GM12873 (cell line): ENCODE data around the gene COL4A1.

Source experiments
- TF ChIP-seq, protein P1 (sequence below): IDR thresholded peaks from 2 replicates; pipeline ENCODE4 v1.5.1; 2012; ENCODE audit warnings: low read depth, mild to moderate bottlenecking, moderate library complexity, low read length, control low read depth; ENCODE audit not compliant: insufficient read depth; ENCODE audit errors: missing control alignments

COL4A1 gene

DNA sequence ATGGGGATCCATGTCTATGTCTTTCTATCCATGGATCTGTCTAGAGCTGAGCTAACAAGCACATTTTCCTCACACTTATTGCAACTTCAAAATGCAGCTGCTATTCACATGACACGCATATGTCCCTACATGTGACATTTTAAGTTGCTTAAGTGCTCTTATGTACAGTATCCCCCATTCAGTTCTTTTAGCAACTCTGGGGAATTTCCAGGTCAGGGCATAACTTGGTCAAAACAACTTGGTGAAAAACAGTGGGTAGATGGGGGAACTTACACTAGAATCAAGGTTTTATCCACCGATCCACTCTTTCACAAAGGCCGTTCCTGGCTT, 73.0 kb downstream of the COL4A1 start:
- TF ChIP-seq, protein P1, sequence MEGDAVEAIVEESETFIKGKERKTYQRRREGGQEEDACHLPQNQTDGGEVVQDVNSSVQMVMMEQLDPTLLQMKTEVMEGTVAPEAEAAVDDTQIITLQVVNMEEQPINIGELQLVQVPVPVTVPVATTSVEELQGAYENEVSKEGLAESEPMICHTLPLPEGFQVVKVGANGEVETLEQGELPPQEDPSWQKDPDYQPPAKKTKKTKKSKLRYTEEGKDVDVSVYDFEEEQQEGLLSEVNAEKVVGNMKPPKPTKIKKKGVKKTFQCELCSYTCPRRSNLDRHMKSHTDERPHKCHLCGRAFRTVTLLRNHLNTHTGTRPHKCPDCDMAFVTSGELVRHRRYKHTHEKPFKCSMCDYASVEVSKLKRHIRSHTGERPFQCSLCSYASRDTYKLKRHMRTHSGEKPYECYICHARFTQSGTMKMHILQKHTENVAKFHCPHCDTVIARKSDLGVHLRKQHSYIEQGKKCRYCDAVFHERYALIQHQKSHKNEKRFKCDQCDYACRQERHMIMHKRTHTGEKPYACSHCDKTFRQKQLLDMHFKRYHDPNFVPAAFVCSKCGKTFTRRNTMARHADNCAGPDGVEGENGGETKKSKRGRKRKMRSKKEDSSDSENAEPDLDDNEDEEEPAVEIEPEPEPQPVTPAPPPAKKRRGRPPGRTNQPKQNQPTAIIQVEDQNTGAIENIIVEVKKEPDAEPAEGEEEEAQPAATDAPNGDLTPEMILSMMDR: no peak

DNA sequence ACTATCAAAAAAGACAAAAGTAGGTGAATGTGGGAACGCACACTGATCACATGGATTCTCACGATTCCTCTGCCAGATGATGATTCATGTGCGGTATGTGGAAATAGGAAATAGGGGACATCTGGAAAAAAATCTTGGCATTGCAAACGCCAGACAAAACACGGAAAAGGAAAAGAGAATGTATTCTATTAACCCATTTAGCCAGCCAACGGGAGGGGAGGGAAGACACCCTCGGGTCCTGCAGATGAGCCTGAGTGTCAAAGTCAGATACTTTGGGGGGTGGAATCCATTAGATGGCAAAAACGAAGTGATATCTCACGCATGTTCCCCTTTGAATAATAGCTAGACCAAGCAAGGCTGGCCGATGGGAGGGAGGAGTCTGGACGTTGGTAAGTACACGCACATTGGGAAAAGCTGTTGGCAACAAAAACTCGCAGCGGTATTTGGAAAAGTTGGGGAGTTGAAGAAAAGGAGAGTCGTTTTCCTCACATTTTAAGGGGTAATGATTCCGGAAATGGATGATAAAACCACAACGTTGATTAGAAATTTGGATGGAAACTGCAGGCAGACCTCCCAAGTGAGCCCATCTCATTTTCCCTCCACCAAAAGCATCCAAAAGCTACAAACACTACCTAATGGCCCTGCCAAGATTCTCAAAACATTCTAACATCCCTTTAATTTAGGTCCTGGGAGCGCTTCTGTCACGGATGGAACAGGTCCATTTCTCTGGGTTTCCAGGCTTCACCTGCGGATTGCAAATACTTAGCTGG, 73.6 kb downstream of the COL4A1 start:
- TF ChIP-seq, protein P1: no peak

DNA sequence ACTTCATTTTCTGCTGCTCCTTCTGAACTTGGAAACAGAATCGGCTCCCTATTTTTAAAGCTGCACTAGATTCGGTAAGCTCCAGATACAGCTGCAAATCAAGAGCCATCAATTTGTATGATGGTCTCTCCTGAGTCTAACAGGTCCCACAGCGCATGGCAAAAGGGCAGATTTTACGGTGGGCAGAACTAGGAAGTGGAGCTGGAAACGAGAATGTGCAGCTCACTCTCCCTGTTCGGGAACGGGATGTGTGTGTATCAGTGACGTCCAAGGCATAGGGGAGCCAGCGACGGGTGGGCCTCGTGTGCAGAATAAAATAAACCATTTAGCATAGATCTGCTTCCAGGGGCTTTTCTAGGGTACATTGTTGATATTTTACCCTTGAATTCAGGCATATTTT, 74.2 kb downstream of the COL4A1 start:
- TF ChIP-seq, protein P1: no peak

DNA sequence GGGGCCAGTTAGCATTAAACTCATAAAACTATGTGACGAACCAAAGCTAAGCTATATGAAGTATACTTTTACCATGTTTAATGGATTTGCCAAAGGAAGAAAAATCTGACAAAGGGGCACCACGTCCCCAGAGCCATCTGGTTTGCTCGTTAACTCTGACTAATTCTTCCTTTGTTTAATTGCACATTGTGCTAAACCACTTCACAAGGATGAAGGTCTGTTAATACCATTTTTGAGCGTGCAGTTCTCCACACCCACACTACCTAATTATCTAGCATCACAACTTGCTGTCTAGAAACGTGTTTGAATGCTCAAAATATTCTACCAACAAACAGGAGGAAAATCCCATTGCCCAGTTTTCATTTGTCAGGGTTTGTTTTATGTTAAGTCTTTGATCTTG, 74.8 kb downstream of the COL4A1 start:
- TF ChIP-seq, protein P1: no peak

DNA sequence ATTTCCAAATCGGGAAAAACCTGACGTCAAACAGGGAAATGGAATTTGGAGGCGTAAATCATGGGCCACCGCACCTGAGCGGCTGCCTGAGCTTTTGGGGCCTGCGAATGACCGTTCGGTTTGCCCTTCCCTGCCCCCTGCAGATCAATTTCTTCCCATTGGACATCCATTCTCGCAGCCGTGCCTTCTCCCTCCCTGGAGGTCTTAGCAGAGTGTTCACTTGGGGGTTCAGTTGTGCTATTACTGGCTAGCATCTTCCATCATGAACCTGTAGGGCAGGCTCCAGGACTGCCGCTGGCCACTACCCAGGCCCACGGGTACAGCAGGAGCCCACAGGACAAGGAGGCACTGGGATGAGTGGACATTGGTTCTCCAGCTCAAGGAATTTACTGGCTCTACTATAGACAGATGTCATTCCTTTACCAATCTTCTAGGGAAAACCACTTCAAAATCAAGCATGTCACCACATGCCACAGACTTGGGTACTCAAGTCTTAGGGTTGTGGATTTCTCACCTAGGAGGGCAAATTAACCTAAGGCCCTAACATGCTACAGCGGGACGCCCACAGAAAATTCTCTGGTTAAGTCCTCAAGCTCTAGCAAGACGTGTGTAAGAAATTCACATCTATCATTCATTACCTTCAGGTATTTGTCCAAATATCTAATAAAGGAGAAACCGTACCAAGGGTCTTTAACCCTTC, 75.5 kb downstream of the COL4A1 start:
- TF ChIP-seq, protein P1: no peak

DNA sequence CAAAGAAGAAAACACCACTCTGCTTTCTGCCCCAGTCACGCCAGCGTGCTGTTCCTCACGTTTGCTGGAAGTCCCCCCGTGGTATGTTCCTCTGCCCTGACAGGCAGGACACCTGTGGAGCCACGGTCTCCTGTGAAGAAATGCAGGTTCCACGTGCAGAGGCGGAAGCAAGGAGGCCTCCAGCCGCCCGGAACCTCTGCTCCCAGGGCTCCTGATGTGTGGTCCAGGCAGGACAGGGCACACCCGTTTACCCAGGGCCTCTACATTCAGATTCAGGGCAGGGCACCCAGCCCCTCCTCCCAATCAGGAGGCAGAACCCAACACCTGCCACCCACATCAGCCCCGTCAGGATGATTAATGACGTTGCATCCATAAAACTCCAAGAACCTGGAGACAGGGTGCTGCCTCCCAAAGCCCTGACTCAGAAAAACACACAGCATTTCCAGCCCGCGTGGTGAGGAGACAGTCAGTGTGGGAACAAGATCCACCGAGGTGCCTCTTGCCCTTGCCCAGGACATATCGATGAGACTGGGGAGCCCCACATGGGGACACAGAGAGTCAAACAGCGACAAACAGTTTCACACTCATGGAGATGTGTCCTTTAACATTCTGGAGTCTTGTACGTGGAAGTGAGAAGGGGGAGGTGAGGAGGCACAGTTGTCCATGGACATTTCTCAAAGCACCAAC, 76.2 kb downstream of the COL4A1 start:
- TF ChIP-seq, protein P1: no peak

DNA sequence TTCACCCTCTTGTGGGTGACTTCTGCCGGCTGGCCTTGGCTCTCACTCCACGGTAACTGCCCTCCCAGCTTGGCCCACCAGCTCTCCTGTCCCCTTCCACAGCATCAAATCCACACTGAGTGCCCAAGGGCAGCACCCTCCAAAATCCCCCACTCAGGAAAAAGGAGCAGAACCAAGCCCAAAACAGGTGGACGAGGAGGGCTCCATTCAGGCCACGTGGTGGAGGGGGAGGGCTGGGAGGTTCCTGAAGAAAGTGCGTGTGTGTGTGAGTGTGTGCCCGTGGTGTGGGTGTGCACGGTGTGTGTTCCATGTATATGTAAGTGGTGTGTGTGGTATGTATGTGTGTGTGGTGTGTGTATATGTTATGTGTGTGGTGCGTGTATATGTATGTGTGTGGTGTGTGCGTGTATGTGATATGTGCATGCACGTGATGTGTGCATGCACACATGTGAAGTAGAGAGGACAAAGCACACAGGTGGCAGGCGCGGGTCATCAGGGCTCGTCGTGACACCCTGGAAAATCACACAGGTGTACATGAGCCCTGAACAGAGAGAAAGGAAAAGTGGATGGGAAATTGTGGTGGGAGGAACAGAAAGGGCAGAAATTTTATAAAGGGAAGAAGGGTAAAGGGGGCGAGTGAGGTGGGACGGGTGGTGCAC, 76.9 kb downstream of the COL4A1 start:
- TF ChIP-seq, protein P1: no peak
